ENCODE results near the gene AMH. TPM values are rescaled to one million over a fixed set of nuclear protein-coding genes. Genes with fewer than 3 reads are reported as not detected.

AMH gene
- total RNA-seq, 1 donor from 2014 or later, result 1.9 TPM

DNA sequence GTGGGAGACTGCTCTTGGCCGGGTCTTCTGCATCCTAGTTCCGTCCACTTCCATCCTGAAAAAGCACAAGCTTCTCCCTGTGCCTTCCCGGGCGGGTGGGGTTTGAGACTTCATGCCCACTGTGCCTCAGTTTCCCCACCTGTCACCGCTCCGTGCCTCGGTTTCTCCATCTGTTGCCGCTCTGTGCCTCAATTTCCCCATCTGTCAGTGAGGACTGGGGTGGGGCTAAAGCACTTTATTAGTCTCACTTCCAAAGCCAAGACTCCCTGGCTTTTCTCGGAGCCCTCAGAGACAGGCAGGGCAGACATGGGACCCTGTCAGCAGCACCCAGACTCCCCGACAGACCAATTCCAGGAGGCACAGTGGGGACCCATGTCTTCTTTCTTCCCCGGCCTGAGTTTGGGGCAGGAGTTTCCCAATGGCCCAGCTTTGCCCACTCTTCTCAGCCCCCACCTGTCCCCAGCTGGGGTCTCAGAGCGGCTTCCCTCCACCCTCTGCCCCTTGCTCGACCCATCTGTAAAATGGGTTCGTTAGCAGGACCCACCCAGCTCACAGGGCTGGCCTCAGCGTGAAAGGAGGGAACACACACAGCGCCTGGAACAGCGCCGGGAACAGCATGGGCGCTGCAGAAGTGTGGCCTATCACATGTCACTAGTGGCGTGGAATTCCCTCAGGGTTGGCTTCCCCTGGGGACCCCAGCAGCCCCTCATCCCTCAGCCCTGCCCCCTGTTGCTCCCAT, 37.4 kb downstream of the AMH start:
- ATAC-seq (no peak), DNase-seq (no peak)
- Histone ChIP-seq H3K4me3 (no peak overlapping the region), H3K9me3 (no peaks in the 10 kb centered on the region), H3K27ac (no peak overlapping the region), H3K4me1 (peaks cover 43% of the 10 kb centered on the region), H3K27me3 (ENCODE audit: low read depth) (peaks cover 33% of the 10 kb centered on the region), H3K36me3 (no peaks in the 10 kb centered on the region)
- intact Hi-C loops (cut with DNase I), result no loop called here
- TF ChIP-seq, protein P1, sequence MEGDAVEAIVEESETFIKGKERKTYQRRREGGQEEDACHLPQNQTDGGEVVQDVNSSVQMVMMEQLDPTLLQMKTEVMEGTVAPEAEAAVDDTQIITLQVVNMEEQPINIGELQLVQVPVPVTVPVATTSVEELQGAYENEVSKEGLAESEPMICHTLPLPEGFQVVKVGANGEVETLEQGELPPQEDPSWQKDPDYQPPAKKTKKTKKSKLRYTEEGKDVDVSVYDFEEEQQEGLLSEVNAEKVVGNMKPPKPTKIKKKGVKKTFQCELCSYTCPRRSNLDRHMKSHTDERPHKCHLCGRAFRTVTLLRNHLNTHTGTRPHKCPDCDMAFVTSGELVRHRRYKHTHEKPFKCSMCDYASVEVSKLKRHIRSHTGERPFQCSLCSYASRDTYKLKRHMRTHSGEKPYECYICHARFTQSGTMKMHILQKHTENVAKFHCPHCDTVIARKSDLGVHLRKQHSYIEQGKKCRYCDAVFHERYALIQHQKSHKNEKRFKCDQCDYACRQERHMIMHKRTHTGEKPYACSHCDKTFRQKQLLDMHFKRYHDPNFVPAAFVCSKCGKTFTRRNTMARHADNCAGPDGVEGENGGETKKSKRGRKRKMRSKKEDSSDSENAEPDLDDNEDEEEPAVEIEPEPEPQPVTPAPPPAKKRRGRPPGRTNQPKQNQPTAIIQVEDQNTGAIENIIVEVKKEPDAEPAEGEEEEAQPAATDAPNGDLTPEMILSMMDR (IDR thresholded peaks at IDR 0.05), result no peak

DNA sequence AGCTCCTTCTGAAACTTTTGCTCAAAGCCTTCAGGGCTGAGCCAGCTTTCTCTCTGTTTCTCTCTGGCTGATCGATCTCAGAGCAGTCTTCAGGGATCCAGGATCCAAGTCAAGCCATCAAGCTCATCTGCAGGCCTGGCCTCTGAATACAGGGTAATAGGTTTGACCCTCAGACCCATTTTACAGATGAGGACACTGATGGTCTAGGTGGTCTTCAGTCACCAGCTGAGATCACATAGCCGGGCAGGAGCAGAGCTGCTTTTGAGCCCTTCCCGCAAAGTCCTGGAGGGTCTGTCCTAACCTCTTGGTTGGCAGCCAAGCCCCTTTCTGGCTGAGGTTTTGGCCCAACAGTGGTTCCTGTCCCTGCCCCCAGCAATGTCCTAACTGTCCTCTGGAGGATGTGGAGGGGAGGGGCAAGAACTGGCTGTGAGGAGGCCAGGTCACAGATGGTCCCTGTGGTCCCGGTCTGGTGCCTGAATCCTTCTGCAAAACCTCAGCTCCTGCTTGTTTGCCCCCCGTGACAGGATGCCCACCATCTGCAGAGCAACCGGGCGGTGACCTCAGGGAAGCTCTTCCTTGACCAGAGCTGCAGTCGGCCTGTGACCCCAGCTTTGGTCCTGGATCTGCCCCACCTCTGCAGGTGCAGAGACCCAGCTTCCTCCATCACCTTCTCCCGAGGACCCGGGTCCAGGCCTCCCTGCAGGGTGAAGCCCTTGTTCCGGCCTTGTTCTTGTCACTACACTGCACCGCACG, 38.6 kb downstream of the AMH start:
- no peak for ATAC-seq
- DNase-seq, result no peak
- Histone ChIP-seq H3K4me1 (peaks cover 32% of the 10 kb centered on the region), H3K9me3 (no peaks in the 10 kb centered on the region), H3K4me3 (no peak overlapping the region), H3K27ac (peak overlapping the region; percentile 41), H3K27me3 (ENCODE audit: low read depth) (peaks cover 45% of the 10 kb centered on the region), H3K36me3 (no peaks in the 10 kb centered on the region)
- TF ChIP-seq, protein P1 (IDR thresholded peaks at IDR 0.05), result no peak
- intact Hi-C loops (cut with DNase I), result no loop called here

DNA sequence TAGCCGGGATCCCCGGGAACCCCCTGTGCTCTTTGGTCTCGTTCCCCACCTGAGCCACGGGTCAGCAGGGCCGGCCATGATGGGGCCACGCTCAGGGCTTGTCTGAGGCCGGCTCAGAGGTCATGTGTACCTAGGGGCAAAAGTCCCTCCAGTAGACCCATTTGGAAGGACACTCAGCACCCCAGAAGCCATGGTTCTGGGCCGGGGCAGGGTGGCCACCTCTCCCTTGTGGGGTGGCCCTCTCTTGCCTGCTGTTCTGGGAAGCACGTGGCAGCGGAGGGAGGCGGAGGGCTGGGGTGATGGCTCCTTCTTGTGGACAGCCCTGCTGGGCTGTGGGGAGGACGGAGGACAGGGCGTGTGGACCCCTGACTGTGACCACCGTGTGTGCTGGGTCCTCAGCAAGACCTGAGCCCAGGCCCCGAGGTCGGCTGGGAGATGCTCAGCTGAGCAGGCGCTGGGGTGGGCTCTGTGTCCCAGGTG, 39.3 kb downstream of the AMH start:
- Histone ChIP-seq H3K27me3 (ENCODE audit: low read depth) (peaks cover 49% of the 10 kb centered on the region), H3K4me3 (no peak overlapping the region), H3K36me3 (no peaks in the 10 kb centered on the region), H3K4me1 (peaks cover 30% of the 10 kb centered on the region), H3K27ac (peak overlapping the region; percentile 41), H3K9me3 (no peaks in the 10 kb centered on the region)
- intact Hi-C loops (cut with DNase I), result no loop called here
- ATAC-seq (no peak), DNase-seq (no peak)
- TF ChIP-seq, protein P1 (IDR thresholded peaks at IDR 0.05), result no peak

DNA sequence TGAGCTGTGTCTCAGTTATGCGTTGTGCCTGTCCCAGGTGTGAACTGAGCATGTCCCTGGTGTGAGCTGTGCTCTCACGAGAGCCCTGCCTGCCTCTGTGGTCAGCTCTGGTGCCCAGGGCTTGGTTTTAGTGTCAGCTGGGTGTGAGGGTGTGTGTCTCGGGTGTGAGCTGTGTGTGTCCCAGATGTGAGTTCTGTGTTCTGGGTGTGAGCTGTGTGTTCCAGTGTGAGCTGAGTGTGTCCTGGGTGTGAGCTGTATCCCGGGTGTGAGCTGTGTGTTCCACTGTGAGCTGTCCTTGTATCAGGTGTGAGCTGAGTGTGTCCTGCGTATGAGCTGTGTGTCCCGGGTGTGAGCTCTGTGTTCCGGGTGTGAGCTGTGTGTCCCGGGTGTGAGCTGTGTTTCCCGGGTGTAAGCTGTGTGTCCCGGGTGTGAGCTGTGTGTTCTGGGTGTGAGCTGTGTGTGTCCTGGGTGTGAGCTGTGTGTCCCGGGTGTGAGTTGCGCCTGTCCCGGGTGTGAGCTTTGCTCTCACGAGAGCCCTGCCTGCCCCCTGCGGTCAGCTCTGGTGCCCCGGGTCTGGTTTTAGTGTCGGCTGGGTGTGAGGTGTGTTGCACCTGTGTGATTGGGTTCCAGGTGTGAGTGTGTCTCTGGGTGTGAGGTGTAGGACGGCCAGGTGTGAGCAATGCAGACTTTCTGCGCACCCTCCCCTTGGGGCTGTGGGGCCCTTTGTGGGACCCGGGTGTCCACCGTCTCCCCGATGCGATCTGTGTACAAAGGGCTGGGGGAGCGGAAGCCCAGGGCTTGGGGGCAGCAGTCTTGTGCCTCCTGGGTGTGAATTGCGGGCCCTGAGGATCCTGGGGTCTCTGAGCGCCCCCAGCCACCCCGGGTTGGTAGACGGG, 39.9 kb downstream of the AMH start:
- peak overlapping the region; percentile 54 for H3K4me3 ChIP-seq
- intact Hi-C loops (cut with DNase I), result no loop called here

More for the DNA sequence above, 39.9 kb downstream of the AMH start:
- peak; percentile 4 to 10 for ATAC-seq
- no peak for DNase-seq
- TF ChIP-seq, protein P1 (IDR thresholded peaks at IDR 0.05), result no peak
- H3K9me3 ChIP-seq, result no peaks in the 10 kb centered on the region
- no peaks in the 10 kb centered on the region for H3K36me3 ChIP-seq
- H3K27me3 ChIP-seq (ENCODE audit: low read depth), result peaks cover 53% of the 10 kb centered on the region
- H3K27ac ChIP-seq, result peak overlapping the region; percentile 87
- peaks cover 30% of the 10 kb centered on the region for H3K4me1 ChIP-seq
